Measurements from ENCODE around the gene ZNF581.
A peak's percentile ranks its signal among the peaks of the same experiment; 100 is the strongest.

ZNF581 gene

DNA sequence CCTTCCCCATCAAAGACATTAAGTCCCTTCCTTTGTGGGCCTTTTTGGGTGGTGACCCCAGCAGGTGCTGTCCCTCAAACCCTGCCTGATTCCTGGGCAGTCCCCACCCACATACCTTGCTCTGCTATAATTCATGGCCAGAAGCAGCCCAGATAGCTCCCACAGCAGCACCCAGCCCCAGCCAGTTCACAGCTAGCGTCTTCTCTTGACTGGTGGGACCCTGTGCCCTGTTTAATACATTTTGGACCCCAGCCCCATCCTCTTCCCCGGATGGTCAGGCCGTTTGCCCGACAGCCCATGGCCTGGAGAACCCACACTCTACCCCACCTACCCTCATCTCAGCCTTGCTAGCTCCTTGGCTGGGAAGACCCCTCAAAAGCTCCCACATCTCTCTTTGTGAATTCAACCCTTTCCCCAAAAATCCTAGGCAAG is 6.7 kb downstream of the ZNF581 start:
- no peak for DNase-seq

DNA sequence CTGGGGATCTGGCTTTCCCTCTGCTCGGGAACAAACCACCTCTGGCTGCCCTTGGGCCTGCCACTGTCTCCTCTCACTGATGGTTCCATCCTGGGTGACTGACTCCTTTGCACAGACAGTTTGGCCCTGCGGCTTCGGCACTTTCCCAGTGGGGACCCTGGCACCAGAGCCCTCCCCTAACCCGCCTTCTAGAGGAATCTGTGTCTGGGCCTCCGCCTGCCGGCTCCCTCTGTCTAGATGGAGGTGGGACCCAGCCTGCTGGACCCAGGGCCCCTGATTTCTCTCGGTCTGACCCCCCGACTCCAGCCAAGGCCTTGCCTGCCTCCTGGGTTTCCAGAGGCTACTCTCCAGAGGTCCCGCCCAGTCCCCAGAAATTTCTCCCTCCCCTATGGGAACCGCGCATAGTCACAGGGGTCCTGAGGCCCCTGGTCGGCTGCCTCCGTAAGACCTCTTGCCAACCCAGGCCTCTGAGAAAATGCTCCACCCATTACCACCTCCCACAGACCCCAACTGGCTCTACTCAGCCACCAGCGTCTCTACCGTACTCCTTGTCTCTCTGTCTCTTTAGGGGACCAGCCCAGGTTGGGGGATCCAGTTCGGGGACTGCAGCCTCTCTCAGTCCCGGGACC is 7.3 kb downstream of the ZNF581 start:
- DNase-seq: no peak

DNA sequence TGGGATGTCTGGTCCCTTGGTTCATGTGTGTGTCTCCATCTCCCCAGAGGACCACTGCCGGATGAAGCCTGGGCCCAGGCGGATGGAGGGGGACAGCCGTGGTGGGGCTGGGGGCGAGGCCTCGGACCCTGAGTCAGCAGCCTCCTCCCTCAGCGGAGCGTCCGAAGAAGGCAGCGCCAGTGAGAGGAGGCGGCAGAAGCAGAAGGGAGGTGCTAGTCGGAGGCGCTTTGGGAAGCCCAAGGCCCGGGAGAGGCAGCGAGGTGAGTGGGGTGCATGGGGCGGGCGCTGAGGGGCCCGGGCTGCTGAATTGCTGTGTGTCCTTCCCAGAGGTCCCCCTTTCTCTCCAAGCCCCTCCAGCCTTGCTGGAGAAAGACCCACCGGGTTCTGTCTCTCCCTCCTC is 7.8 kb downstream of the ZNF581 start:
- no peak for DNase-seq

DNA sequence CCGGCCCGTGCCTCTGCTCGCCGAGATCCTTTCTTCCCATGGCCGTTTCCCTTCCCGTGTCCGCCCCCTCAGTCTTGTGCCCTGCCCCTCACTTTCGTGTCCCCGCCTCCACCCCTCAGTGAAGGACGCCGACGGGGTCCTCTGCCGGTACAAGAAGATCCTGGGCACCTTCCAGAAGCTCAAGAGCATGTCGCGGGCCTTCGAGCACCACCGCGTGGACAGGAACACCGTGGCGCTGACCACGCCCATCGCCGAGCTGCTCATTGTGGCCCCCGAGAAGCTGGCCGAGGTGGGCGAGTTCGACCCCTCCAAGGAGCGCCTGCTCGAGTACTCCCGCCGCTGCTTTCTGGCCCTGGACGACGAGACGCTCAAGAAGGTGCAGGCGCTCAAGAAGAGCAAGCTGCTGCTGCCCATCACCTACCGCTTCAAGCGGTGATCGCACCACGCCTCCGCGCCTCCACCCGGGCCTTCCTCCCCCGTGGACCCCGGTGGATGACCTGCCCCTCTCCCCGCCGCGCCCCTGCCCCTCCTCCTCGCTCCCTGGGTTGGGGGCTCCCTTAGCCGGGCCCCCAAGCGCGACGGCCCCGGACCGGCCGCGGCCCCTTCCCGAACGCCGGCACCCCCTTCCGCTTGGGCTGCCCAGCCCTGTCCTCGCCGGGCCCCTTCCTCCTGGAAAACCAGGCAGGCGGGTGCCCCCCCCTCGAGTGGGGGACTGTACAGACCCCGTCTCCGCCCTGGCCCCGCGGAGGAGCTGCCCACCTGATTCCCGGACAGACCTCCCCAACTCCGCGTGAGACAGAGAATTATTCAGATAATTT is 9.1 kb downstream of the ZNF581 start:
- DNase-seq: no peak

DNA sequence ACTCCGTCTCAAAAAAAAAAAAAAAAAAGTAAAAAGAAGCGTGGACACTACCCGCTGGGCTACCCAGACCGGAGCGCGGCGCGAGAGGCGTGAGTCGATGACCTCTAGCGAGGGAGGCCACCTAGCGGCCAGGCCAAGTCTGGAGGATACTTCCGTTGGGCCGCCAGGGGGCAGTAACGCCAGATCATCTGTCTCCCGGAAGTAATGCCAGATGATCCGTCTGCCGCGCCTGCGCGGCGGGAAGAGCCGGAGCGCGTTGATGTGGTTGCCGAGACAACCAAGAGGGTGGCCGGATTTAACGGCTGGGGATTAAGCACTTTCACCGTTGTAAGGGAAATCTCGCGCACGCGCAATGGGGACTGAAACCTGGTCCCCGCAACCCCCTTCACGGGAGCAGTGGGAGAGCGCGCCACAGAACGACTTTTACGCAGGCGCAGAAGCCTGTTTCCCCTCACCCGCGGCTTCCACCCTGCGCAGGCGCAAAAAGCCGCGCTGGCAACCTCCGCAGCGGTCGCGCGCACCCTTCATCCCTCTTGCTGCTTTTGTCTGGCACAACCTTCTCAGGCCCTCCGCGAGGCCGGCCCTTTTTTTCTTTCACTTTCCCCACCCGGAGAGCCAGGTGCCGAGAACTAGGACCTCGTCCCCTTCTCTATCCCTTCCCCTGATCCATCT is 10.3 kb downstream of the ZNF581 start:
- DNase-seq: peak; percentile 99

DNA sequence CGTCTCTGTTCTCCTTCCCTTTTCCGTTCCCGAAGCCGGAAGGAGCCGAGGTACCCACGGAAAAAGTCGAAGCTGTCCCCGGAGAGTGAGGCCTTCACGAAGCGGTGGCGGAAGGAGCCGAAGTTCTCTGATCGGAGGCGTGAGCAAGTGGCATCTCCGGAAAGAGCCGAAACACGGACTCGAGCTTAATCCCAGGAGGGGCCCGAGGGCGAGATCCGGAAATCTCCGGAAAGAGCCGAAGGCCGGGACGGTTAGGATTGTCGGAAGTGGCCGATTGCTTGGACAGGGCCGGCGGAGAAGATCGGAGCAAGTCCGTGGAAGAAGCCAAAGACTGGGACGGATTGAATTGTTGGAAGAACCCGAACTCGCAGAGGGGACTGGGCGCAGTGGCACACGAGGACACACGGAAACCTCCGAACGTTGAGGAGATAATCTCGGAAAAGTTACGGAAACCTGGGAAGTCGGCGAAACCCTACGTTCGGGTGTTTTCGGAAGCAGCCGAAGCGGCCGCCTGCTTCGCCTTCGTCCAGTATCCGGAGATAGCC is 10.9 kb downstream of the ZNF581 start:
- peak; percentile 99 for DNase-seq

DNA sequence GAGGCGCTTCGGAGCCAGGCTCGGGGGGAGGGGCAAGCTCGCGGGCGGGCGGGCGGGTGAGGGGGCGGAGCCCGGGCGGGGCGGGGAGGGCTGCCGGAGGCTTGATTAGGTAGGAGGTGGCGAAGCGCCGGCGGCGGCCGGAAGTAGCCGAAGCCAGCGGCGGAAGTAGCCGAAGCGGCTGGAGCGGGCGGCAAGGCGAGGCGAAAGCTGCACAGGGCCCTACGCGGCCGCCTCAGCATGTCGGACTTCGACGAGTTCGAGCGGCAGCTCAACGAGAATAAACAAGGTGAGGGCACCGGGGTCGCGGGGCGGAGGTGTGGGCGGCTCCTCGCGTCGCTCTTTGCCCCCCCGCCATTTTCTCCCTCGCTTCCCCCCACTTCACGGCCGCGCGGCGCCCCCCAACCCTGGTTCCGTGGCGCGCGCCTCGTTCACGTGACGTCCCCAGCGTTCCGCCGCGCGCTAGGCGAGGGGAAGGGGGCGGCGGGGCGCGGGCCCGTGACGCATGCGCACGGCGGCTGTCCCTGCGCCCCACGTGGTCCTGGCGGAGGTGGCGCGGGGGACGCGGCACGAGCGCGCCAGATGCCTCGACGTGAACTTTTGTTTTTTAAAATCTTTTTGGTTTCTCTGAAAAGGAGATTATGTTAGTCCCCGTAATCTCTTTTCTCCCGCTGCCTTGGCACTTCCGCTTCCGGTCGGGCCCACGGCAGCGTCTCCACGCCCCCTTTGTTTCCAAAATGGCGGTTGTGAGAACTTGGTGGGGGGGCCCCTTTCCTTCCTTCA is 11.6 kb downstream of the ZNF581 start, which contains the start of gene U2AF2:
Gene U2AF2, plus strand, starts transcription at position 168 of the 780 bp plus-strand sequence. Its CDS starts 70 bp downstream, at position 238.
- peak; percentile 68 for DNase-seq

DNA sequence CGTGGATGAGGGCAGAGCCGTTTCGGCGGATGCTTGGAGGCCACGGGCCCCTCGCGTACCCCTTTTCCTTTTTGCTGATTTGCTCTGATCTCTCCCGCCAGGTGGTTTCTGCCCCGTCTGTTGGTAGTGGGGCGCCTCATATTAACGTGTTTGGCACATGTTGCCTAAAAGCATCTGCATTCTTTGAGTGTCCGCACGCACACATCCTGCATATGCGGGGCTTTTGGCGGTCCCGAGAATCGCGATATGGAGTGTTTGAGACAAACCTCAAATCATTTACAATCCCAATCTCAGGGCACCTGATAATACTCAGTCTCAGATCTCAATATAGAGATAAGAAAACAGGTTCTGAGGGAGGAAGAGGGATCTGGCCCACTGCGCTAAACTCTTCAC is 12.2 kb downstream of the ZNF581 start:
- no peak for DNase-seq

DNA sequence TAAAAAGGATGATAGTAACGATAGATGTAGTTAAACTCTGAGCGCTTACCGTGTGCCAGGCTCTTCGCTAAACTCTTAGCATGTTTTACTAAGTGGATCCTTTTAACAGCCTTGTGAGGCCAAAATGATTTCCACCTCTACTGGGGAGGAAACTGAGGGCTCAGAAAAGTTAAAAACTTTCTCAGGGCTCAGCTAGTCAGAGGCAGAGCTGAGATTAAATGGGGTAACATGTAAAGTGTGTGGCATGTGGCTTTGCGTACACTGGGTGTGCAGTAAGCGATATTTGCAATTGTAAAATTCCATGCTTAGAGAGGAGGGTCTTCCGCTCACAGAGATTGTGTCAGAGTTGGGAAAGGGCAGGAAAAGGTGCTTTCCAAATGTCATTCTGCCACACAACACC is 13.1 kb downstream of the ZNF581 start:
- no peak for DNase-seq

DNA sequence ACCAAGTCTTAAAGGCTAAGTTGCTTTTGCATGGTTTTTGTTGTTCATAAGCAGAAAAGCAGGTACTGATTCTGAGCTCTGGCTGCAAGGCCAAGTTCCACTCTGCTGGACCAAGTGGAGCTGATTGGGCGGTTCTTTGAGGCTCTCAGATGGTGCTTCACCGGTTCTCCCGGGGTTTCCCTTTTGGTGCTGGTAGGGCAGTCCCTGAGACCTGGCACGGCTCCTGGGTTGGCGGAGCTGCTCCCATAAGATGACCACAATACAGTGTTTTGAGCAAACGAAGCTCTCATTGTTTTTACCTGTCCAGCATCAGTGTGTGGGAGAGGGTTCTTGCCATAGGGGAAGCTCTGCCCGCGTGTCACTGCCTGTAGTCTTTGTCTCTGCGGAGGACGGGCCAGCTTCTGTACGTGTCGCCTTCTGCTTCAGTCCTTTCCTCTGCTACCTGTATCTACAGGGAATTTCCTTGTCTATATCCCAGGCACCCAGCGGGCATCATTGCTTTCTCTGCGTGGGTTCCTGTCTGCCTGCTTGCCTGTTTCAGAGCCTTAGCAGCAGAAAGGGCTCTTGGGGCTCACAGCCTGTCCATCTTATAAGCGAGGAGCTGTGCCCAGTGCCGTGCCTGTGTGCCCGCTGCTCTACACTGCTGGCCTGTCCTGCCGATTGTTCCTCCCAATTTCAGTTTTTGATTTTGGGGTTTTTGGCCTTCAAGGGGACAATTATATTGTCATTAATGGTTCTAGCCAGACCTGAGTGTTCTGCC is 13.7 kb downstream of the ZNF581 start:
- peak; percentile 47 for DNase-seq

DNA sequence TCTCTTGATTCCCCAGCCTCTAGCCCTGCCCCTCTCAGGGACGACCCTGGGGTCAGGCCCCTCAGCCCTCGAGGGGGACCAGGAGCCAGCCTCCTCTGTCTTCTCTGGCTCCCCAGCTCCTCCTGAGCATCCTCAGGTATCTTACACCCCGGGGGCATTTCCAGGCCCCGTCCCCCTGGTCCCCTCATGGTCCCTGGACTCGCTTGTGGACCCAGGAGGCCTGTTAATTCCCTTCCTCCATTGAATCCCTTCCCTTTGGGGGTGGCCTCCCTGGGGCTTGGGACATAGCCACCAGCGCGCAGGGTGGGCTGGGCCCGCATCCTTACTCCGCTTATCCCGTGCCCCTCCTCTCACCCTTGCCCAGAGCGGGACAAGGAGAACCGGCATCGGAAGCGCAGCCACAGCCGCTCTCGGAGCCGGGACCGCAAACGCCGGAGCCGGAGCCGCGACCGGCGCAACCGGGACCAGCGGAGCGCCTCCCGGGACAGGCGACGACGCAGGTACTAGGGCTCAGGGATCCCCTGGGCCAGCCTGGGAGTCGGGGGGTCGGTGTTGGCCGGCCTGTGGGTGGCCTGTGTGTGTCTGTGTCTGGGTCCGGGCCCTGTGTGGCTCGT is 15.5 kb downstream of the ZNF581 start:
- DNase-seq: no peak

DNA sequence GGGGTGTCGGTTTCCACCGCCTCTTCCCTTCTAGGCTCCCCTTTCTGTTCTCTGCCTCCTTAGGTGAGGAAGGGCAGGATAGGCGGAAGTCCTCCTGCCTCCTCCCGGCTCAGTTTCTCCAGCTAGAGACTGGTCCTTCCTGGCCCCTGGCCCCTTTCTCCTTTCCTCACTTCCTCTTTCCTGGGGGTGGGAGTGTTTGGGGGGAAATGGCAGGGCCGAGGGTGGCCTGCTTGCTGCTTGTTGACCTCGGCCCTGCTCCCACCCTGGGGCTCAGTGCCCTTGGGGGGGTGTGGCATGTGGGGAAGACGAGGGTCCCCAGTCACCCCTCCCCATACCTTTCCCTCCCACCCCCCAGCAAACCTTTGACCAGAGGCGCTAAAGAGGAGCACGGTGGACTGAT is 16.4 kb downstream of the ZNF581 start:
- DNase-seq: no peak

DNA sequence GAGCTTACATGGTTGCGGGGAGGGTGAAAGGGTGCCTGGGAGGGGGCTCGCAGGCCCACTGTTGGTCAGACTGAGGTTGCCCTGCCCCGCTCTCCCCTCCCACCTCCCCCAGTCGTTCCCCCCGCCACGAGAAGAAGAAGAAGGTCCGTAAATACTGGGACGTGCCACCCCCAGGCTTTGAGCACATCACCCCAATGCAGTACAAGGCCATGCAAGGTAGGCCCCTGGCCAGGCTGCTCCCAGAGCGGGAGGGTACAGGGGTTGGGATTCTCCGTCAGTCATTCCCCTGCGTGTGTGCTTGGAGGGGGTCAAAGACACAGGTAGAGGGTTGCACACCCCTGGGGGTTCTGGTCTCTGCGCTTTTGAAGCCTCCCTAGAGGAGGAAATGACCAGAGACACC is 17.0 kb downstream of the ZNF581 start:
- DNase-seq: no peak

DNA sequence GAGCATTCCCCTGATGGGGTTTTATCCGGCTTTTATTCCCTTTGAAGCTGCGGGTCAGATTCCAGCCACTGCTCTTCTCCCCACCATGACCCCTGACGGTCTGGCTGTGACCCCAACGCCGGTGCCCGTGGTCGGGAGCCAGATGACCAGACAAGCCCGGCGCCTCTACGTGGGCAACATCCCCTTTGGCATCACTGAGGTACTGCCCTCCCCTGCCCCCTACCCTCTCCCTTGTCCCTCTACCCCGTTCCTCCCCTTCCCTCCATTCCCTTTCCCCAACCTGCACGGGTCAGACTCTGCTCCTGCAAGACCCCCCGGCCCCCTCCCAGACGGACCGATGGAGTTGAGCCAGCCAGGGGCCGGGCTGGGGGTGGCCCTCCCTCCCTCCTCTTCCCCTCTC is 17.5 kb downstream of the ZNF581 start:
- no peak for DNase-seq

DNA sequence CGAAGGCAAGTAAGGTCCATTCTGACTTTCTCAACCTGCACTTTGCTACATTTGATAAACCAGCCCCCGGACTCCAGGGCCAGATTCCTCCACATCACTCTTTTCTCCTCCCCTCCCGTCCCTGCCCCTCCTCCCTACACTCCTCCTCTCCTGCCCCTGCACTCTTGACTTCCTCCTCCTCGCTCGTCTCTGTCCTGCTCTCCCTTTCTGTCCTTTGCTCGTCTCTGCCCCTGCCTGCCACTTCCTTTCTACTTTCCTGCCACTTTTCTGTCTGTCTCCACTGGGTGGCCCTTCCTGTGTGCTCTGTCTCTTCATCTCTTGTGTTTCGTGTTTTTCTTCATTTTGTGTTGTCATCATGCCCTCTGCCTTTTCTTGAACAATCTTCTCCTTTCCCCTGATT is 18.4 kb downstream of the ZNF581 start:
- DNase-seq: no peak

DNA sequence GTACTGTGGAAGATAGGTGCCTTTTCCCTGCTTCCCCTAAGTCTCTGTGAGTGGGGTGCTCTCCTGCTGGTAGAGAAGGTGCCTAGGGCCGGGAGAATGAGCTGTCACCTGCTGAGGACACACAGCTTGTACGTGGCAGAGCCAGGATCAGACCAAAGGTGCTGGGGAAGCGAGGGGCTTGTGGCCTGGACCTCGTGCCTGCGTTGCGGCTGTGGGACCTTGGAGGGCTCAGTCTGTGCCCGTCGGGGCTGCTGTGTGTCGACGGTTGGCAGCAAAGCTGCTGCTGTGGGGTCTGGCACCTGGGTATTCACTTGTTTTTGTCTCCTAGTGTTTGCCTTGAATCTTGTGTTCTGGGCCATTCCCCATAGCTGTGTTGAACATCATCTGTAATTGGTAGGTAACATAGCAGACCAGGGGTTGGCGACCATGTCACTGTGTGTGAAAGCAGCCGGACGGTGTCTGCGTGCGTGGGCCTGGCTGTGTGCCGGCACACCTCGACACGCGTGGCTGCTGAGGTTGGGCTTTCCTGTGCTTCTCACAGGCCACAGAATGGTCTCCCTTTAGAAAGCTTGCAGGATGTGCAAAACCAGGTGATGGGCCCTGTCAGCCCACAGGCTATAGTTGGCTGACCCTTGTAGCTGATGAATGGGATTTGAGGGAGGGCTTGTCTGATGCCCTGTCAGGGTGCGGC is 20.5 kb downstream of the ZNF581 start:
- DNase-seq: no peak

DNA sequence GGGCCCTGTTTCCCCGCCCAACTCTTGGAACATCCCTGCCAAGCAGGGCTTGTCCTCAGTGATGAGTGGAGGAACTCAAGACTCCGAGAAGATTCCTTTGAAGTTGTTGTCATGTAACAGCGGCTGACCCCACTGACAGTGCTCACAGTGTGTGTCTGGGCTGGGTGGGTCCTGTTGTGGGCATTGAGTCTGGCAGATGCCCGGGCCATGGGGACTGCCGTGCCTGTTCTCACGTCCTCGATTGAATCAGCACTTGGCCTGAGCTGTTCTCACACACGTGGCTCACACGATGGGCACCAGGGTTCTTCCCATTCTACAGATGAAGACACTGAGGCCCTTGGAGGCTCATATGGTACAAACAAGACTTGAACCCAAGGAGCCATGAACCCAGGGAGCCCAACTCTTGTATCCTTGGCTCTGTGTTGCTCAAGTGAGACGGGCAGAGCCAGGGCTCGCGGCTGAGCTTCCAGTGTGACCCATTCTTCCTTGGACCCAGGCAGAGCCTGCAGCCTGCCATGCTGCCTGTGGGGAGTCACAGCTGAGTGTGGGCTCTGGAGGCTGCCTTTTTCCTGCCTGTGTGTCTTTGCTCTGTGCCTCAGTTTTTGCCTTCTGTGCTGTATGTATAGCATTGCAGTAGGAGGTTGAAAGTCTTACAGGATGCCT is 23.0 kb downstream of the ZNF581 start:
- DNase-seq: no peak

DNA sequence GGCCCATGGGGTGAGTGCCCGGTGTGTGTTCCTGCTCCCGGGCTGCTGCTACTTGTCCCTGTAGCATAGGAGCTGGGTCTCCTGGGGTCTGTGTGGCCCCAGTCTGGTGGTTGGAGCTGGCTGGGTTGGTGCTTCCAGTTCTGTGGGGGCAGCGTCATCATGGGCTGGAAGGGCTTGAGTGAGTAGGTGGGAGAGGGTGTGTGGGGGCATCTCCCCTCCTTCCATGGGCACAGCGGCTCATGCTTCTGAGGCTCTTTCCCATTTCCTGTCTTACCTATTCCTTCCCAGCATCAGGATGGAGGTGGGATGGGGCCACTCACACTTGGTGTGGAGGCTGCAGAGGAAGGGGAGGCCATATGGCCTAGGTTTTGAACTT is 23.5 kb downstream of the ZNF581 start:
- no peak for DNase-seq

DNA sequence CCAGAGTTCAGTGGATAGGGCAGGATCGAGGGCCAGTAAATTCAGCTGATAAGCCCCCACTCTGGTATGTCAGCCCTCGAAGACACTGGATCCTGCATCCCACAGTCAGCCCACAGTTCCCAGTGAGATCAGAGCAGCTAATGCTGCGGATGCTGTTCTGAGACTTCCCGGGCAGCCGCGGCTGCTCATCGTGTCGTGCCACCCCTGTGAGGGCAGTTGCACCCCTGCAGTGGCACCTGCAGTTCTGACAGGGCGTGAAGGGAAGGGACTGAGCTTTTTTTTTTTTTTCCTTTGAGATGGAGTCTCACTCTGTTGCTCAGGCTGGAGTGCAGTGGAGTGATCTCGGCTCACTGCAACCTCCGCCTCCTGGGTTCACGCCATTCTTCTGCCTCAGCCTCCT is 24.1 kb downstream of the ZNF581 start:
- no peak for DNase-seq

DNA sequence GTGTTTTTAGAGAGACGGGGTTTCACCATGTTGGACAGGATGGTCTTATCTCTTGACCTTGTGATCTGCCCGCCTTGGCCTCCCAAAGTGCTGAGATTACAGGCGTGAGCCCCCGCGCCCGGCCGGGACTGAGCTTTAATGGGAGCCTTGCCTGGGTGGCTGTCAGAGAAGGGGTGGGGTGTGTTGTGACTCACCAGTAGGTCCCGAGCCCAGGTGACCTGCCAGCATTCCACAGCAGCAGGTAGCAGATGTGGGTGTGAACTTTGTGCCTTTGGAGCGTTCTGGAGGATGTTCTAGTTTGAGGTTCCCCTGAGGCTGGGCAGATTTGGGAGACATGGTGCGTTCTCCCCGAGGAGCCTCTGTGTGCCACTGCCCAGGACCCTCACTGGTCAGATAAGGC is 24.5 kb downstream of the ZNF581 start:
- DNase-seq: no peak
